ENCODE results near the gene GALK2.
A peak's percentile ranks its signal among the peaks of the same experiment; 100 is the strongest.

Gene GALK2

DNA sequence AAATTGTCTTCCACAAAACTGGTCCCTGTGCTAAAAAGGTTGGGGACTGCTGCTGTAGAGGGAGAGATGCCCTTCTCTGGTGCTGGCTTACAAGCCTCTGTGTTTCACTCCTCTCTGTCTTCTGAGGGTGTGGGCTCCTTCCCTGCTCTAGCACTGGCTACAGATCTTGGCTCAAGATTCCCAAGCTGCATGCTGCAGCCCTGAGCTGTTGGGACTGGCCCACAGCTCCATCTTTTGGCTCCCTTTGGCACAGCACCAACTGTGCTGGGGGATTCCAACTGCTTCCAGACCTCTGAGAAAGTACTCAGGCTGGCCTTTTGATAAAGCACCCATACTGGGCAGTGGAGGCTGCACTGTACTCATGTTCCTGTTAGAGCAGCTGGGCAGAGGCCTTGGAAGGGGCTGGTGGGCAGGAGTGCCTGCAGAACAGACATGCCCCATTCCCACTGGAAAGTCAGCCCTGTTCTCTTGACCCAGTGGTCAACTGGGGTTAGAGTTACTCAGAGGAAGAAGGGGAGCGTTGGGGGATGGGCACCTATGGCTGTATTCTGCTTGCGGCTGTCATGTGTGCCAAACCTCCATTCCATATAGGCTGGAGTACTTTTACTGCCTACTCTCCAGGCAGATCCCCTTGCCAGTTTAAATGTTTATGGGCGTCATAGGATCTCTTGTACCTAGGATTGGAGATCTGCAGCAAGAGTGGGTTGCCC, 55.7 kb downstream of the GALK2 start:
- TF ChIP-seq, protein P1, sequence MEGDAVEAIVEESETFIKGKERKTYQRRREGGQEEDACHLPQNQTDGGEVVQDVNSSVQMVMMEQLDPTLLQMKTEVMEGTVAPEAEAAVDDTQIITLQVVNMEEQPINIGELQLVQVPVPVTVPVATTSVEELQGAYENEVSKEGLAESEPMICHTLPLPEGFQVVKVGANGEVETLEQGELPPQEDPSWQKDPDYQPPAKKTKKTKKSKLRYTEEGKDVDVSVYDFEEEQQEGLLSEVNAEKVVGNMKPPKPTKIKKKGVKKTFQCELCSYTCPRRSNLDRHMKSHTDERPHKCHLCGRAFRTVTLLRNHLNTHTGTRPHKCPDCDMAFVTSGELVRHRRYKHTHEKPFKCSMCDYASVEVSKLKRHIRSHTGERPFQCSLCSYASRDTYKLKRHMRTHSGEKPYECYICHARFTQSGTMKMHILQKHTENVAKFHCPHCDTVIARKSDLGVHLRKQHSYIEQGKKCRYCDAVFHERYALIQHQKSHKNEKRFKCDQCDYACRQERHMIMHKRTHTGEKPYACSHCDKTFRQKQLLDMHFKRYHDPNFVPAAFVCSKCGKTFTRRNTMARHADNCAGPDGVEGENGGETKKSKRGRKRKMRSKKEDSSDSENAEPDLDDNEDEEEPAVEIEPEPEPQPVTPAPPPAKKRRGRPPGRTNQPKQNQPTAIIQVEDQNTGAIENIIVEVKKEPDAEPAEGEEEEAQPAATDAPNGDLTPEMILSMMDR (IDR thresholded peaks at IDR 0.05; ENCODE audit: insufficient read depth, missing control alignments): peak; percentile 25
- DNase-seq (ENCODE audit: insufficient read length, low spot score) (no peak), FAIRE-seq (no peak)

DNA sequence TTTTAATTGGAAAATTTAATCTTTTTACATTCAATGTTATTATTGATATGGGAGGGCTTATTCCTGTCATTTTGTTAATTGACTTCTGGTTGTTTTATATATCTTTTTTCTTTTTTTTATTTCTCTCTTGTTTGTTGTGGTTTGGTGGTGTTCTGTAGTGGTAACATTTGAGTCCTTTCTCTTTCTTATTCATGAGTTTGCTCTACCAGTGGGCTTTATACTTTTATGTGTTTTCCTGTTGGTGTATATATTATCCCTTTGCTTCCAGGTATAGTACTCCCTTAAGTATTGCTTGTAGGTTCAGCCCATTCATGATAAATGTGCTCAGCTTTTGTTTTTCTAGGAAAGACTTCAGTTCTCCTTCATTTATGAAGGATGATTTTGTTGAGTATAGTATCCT, 57.6 kb downstream of the GALK2 start:
- no peak for DNase-seq (ENCODE audit: insufficient read length, low spot score)
- no peak for FAIRE-seq
- TF ChIP-seq, protein P1 (IDR thresholded peaks at IDR 0.05; ENCODE audit: insufficient read depth, missing control alignments): no peak

DNA sequence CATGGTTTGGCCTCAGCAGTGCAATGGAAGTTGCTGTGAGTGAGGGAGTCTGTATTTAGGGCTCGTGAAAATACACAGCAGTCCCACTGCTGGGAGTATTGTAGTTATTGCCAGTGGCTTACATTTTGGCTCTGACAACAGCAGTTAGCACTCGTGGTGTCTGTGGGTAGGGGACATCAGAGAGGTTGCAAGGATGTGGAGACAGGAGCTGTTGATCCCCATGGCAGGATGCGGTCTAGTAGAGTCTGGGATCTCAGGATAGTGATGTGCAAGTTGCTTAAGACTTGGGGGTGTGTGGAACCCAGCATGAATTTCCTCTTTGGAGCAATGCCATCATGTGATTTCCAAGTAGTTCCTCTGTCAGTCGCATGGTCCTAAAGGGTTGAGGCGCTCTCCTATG, 59.9 kb downstream of the GALK2 start:
- DNase-seq (ENCODE audit: insufficient read length, low spot score) (no peak), FAIRE-seq (no peak)
- TF ChIP-seq, protein P1 (IDR thresholded peaks at IDR 0.05; ENCODE audit: insufficient read depth, missing control alignments): no peak

DNA sequence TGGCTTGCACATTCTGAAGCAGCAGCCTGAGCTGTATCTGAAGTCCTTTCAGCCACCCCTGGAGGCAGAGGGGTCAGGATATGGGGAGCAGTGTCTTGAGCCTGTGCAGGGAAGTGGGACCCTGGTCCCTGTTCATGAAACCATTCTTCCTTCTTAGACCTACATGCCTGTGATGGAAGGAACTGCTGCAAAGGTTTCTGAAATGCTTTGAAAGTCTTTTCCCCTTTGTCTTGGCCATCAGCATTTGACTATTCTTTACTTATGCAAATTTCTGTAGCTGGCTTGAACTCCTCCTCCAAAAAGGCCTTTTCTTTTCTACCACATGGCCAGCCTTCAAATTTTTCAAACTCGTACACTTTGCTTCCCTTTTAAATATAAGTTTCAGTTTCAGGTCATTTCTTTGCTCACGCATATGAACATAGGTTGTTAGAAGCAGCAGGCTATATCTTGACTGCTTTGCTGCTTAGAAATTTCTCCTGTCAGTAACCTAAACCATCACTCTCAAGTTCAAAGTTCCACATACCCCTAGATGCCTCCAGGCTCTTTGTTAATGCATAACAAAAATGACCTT, 62.3 kb downstream of the GALK2 start:
- FAIRE-seq (no peak), DNase-seq (ENCODE audit: insufficient read length, low spot score) (no peak)
- TF ChIP-seq, protein P1 (IDR thresholded peaks at IDR 0.05; ENCODE audit: insufficient read depth, missing control alignments): no peak

DNA sequence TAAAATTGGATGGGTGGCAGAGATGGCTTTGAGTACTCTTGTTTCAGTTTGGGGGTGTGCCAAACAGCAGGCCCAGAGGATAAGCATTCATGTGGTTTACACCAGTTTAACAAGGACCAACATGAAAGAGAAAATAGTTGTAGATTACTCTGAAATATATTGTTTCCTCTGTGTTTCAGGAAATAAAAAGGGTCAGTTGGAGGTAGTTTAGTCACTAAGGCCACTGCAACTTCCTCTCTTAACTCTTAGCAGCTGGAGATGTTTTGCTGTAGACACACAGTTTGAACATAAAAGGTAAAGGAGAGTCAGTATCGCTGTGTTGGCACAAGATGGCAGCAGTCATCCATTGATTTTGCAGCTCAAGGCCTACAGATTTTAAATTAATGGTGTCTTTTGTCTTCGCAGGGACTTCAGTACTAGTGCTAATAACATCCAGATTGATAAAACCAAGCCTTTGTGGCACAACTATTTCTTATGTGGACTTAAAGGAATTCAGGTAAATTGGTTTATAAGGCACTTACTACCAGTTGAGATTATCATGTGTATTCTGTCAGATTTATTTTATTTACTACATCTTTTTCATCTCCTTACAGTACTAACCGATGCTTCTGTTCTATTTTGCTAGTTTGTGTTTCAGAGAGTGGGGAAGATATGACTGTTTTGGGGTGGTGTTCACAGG, 65.5 kb downstream of the GALK2 start:
- peak; percentile 77 for FAIRE-seq
- no peak for DNase-seq (ENCODE audit: insufficient read length, low spot score)
- TF ChIP-seq, protein P1 (IDR thresholded peaks at IDR 0.05; ENCODE audit: insufficient read depth, missing control alignments): peak; percentile 87

DNA sequence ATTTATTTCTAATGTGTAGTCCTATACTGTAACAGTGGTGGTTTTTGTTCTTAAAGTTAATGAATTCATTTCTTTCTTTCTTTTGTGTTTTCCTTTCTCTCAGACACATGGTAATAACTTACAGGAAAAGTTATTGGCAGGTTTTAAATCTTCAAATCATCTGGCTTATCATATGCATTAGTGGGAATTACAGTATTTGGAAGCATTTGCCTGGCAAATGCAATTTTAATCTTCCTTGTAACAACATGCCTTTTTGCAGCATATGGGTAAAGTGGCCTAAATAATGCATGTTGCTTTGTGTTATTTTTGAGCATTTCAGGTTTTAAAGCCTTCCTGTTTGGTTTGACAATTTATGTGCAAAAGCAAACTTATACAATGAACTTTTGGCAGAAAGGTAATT, 66.8 kb downstream of the GALK2 start:
- peak; percentile 91 for FAIRE-seq
- TF ChIP-seq, protein P1 (IDR thresholded peaks at IDR 0.05; ENCODE audit: insufficient read depth, missing control alignments): no peak
- DNase-seq (ENCODE audit: insufficient read length, low spot score): no peak

DNA sequence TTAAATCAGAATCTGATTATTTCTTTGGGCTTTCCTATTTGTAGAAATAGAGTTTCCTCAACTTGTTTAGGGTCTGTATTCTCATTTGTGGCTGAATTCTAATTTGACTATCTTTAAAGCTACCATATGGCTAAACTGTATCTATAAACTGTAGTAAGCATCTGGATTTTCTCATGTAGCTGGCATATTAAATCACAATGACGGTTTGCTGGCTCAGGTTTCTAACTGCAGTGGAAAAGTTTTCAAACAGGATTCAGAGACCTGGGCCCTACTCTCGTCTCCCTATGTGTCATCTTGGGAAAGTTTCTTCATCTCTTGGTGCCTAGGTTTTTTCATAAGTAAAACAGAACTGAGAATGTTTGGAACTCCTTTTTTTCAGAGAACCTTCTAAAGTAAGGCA, 68.3 kb downstream of the GALK2 start:
- no peak for FAIRE-seq
- no peak for DNase-seq (ENCODE audit: insufficient read length, low spot score)
- TF ChIP-seq, protein P1 (IDR thresholded peaks at IDR 0.05; ENCODE audit: insufficient read depth, missing control alignments): no peak

Data from D721Med (cell line).